Skin epidermis (tissue), 12 donors: ENCODE results near the gene MPEG1.
A peak's percentile ranks its signal among the peaks of the same experiment; 100 is the strongest.

Source experiments
- H3K27ac ChIP-seq, 21 experiments: fragments of 200-600 bp; sonication (generic) in 11 of 21; one replicate each; pipeline ENCODE4 v1.5.0; 2020; ENCODE audit warnings: mild to moderate bottlenecking in 3 of 21, inconsistent platforms in 2 of 21, moderate library complexity in 2 of 21
- H3K4me3 ChIP-seq, 7 experiments: fragments of 200-600 bp; sonication (generic) in 2 of 7; one replicate each; pipeline ENCODE4 v1.5.0; 2020; ENCODE audit warnings: inconsistent platforms in 2 of 7, mild to moderate bottlenecking in 2 of 7, moderate library complexity in 1 of 7

MPEG1 gene

DNA sequence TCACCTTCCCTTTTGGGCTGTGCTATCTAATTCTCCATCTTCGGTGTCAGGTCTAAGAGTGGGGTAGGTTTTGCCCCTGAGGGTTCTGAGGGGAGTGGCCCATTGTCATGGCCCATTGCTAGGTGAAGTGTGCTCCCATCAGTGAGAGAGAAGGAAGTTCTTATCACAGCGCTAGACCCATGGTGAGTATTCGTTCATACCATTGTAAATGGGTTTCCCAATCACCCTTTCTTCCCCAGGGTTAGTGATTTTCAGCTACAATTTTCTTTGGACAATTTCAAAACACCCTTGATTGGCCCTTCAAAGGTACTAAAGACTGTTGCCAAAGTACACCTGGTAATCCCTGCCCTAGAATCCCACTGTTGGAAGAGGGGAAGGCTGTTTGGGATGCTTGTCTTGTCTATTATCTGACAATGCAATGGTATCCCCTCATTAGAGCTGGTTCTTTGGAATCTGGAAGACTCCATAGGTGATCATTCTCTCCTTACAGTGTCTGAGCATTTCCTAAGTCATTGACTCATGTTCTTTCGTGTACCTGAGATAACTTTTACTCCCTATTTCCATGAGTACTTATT, 20.2 kb downstream of the MPEG1 start:
- Histone ChIP-seq H3K27ac (no peak overlapping the region), H3K4me3 (no peak overlapping the region)

DNA sequence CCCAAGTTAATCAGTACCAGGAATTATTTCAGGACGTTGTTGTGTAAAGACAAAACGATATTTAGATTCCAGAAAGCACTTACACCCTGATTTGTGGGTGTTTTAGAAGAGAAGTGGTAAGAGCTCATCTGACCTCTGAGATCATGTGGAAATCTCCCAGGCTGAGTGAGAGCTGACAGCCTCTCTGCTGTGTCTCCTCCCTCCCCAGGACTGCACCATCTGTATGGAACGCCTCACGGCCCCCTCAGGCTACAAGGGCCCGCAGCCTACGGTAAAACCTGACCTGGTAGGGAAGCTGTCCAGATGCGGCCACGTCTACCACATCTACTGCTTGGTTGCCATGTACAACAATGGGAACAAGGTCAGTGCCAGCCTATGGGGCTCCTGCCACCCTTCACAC, 20.8 kb downstream of the MPEG1 start:
- Histone ChIP-seq H3K27ac (no peak overlapping the region), H3K4me3 (no peak overlapping the region)

DNA sequence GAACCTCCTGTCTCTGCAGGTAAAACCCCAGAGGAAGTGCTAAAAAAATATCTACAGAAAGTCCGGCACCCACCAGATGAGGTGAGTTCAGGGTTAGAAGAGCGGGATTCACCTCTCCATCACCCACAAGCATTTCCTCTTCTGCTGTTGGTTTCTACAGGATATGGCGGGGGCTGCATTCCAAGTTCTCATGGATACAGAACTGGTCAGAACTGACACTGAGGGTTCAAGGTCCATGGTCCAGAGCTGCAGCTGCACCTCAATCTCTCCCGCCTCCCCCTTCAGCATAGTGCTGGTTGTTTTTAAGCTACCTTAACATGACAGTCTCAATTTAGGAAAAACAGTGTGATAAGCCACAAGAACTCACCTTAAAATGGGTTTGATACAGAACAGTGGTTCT, 21.6 kb downstream of the MPEG1 start:
- Histone ChIP-seq H3K4me3 (no peak overlapping the region), H3K27ac (peak overlapping the region in 1 of 21 experiments; percentile 37)

DNA sequence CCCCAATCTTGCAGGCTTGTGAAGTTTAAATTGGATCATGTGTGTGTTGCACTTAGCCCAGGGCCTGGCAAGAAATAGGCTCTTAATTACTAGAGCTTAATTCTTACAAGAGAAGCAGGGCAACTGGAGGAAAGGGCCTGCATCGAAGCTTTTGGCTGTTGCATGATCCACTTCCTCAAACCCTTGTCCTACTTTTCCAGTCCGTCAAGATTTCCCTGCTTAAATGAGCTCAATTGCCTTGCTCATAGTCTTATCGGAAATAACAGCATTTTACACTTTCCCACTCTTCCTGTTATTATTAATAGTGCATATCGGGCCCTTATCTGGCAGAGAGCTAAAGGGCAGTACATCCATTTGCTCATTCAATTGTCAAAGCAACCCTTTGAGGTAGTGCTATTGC, 22.7 kb downstream of the MPEG1 start:
- Histone ChIP-seq H3K27ac (peak overlapping the region in 2 of 21 experiments; percentile 9 to 16), H3K4me3 (no peak overlapping the region)

DNA sequence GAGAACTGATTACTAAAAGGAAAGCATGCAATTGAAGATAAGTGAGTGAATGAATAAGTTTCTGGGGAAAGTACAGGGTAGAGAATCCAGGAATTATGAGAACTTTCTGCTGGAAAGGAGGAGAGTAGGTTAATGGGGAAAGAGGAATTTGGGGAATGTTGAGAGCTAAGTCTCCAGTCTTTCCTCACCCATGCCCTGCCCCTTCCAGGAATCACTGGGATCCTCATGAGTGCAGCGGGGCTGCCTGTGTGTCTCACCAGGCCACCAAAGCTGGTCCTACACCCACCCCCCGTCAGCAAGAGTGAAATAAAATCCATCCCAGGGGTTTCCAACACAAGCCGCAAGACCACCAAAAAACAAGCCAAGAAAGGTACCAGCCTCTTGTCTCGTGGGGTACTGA, 23.8 kb downstream of the MPEG1 start:
- H3K27ac ChIP-seq = peak overlapping the region in 1 of 21 experiments; percentile 9
- H3K4me3 ChIP-seq = no peak overlapping the region

DNA sequence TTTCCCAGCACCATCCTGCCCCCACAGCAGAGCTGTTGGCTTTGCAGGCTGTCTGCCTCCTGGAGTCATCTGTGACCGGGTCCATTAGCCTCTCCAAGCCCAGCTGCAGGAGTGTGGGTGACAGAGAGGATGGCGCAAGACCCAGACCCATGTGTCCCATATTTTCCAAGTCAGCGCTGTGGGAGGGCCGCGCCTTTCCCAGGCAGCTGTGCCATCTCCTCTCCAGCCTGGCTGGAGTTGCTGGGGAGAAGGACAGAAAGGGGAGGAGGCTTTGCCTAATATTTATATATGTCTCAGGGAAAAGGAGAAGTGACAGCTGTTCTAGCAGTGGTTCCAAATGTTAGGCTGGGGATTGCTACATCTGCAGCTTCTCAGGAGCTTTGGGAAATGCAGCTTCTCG, 25.1 kb downstream of the MPEG1 start:
- Histone ChIP-seq H3K27ac (peak overlapping the region in 2 of 21 experiments; percentile 0 to 44), H3K4me3 (no peak overlapping the region)

DNA sequence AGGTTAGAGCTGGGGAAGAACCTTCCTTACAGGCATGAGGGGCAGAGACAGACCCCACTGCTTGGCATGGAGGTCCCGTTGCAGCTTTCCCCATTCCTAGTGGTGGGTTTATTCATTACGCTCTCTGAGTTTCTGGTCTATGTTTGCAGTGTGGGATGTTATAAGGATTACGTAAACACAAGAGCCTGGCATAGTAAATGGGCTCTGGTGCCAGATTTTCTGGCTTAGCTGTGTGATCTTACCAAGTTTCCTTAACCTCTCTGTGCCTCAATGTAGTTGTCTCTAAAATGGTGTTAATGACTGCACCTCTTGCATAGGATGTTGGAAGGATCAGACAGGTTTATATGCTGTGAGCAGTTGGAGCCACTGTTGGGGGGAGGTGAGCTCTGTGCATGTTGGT, 25.7 kb downstream of the MPEG1 start:
- H3K4me3 ChIP-seq = no peak overlapping the region
- H3K27ac ChIP-seq = peak overlapping the region in 5 of 21 experiments; percentile 5 to 47 (median 40)

DNA sequence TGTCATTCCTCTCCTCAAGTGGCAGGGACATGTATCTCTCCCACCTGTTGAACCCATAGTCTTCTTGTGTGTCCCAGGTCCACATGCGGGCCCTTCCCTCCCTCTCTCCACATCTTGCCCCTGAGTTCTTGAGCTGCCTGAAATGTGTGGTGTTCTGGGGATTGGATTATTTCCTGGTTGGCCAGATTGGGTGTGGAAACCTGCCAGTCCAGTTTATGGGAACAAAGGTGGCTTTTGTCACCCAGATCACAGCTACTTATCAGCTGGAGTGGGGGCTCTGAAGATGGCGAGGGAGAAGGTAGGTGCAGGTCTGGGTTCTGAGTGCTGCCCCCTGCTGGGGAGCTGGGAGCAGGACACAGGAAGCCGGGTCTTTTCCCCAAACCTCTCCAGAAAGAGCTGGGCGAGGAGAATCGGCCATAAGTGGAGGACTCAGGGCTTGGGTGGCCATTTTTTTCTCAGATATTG, 26.6 kb downstream of the MPEG1 start:
- peak overlapping the region in 5 of 21 experiments; percentile 0 to 21 (median 6) for H3K27ac ChIP-seq

DNA sequence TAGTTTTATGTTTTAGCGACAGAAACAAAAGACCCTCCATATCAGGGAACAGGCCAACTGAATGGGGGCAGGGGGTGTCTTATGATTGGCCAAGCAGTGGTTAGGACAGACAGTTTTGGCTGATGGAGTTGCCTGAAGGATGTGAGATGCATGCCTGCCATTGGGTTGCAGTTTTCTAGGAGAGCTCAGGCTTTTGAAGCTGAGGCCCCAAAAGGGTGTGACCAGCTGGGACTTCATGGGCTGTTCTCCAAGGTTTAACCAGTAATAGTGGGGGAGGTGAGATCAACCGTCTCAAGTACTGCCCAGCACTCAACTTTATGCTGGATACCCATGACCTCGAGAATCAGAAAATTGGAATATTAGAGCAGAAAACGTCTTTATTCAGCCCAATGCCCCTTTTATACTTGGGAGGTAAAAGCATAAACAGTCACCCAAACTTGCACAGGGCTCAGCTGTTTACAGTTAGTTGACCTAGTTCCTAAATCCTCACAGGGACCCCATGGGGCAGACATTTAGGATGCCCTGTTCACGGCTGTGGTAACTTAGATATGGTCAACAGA, 27.3 kb downstream of the MPEG1 start:
- Histone ChIP-seq H3K4me3 (no peak overlapping the region), H3K27ac (peak overlapping the region in 4 of 21 experiments; percentile 5 to 42 (median 12))

More for the DNA sequence above, 26.6 kb downstream of the MPEG1 start:
- H3K4me3 ChIP-seq = no peak overlapping the region

DNA sequence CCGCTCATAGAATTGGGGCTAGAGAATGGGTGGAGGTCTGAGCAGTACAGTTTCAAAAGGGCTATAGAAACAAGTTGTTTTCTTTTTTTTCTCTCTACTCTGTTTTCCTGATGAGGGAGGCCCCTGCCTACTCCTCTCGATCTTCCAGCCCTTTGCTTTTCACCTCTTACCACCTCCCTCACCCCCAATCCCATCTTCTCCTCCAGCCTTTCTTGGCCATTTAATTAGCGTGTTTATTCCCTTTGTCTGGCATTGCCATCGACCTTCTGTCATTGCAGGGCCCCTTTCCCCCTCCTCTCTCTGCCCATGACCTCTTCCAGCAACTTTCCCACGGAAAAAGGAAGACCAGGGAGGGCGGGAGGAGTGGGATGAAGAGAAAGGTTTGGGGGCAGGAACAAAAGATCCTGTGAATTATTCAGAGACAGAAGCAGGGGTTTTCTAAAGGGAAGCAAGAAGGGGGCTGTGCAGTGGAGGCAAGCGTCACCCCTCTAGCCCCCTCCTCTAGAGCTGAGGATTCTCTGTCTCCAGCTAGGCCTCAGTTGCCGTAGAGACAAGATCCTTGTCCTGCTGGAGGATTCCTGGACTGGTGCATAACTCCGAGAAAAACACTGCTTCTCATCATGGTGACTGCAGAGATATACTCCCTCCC, 27.9 kb downstream of the MPEG1 start:
- Histone ChIP-seq H3K27ac (no peak overlapping the region), H3K4me3 (no peak overlapping the region)

DNA sequence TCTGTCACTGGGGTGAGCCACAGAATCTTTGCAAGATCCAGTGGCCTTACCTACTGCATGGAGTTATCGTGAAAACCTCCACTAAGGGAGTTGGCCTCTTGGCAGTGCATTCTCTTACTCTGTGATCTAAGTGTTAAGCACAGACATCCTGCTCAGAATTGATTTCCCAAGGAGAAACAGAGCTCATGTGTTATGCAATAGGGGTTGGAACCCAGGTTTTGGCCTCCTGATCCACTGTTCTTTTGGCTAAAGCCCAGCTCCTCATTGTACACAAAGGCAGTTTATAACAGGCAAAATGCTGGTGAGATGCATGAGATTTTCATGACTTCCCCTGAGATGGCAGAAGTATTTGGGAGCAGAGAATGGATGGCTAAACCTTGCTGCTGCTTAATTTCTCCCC, 29.0 kb downstream of the MPEG1 start:
- no peak overlapping the region for H3K4me3 ChIP-seq
- no peak overlapping the region for H3K27ac ChIP-seq

DNA sequence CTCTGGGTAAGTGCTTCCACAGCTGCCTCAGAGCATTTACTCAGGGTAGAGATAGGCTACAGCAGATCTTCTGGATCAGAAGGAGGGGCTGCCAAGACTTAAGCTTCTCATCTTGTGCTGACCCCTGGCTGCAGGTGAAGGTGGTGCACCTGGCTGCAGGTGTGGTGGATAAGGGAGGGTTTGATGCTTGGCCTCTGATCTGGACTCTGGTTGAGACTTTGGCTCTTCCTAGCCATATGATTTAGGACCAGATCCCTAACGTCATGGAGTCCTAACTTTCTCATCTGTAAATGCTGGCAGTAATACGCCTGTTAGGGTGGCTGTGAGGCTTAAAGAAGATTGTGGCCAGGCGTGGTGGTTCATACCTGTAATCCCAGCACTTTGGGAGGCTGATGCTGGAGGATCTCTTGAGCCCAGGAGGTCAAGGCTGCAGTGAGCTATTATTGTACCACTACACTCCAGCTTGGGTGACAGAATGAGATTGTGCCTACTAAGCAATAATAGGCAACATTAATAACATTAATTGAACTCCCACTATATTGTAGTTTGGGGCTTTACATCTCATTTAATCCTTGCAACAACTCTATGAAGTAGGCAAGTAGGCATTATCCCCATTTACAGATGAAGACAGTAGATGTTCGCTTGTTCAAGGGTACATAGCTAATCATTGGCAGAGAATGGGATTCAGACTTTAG, 30.1 kb downstream of the MPEG1 start:
- Histone ChIP-seq H3K4me3 (no peak overlapping the region), H3K27ac (no peak overlapping the region)

DNA sequence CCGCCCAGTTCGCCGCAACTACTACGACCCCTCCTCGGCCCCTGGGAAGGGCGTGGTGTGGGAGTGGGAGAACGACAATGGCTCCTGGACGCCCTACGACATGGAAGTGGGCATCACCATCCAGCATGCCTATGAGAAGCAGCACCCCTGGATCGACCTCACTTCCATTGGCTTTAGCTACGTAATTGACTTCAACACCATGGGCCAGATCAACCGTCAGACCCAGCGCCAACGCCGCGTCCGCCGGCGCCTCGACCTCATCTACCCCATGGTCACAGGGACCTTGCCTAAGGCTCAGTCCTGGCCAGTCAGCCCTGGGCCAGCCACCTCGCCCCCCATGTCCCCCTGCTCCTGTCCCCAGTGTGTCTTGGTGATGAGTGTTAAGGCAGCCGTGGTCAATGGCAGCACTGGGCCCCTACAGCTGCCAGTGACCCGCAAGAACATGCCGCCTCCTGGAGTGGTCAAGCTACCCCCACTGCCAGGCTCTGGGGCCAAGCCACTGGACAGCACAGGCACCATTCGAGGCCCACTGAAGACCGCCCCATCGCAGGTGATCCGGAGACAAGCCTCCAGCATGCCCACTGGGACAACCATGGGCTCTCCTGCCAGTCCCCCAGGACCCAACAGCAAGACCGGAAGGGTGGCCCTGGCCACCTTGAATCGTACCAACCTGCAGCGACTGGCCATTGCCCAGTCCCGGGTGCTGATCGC, 30.8 kb downstream of the MPEG1 start:
- Histone ChIP-seq H3K27ac (no peak overlapping the region), H3K4me3 (no peak overlapping the region)

DNA sequence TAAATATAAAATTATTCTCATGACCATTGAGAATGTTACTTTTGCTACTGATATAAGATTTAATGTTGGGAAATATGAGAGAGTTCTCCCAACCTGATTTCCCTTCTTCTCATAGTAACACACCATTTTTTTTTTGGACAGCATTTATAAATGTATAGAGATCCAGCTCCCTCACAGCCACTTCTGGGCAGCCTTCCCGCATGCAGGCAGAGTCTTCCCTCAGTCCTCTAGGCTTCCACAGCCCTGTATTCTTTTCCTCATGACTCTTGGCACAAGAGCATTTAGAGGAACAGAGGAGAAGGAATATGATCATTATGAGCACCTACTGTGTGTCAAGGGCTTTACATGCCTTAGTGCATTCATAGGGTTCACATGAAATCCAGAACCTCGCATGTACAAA, 31.8 kb downstream of the MPEG1 start:
- H3K27ac ChIP-seq = no peak overlapping the region
- H3K4me3 ChIP-seq = no peak overlapping the region

DNA sequence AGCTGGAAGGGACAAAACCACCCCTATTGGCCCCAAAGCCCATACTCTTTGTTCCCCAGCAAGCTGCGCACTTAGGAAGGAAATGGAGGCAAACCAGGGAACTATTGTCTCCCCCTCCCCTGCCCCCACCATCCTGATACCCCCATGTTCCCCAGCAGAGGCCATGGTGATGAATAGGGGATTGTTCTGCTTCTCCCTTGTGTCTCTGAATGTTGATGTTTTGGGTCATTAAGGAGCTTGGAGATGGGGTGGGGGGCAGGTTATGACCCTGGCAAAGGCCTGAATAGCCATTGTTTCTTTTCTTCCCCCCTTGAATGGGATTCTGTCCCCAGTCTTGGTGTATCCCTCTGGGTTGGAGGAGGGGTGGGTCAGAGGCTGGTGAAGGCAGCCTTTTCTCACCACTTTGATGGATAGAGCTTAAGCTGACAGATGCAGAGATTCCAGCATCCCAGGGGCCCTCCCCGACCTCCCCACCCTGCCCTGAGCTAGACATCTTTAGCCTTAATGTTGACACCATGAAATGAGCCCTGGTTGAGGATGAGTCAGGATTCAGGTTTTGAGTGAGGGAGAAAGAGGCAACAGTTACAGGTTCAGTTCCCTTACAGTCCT, 32.5 kb downstream of the MPEG1 start:
- H3K27ac ChIP-seq = no peak overlapping the region
- no peak overlapping the region for H3K4me3 ChIP-seq

DNA sequence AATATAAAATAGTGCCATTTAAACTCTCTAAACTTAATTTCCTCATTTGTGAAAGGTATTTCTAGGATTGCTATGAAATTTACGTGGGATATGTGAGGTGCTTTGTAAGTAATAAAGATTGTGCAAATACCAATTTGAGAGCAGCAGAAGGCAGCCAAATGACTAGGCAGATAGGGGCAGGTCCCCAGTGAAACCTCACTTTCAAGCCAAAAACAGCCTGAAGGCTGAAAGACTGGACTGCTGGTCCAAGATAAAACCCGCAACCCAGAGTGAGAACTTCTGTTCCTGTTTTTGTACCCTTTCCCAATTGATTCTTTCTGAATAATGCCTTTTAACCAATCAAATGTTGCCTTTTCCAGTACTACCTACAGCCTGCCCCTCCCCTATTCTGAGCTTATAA, 33.6 kb downstream of the MPEG1 start:
- H3K27ac ChIP-seq = no peak overlapping the region
- H3K4me3 ChIP-seq = no peak overlapping the region

DNA sequence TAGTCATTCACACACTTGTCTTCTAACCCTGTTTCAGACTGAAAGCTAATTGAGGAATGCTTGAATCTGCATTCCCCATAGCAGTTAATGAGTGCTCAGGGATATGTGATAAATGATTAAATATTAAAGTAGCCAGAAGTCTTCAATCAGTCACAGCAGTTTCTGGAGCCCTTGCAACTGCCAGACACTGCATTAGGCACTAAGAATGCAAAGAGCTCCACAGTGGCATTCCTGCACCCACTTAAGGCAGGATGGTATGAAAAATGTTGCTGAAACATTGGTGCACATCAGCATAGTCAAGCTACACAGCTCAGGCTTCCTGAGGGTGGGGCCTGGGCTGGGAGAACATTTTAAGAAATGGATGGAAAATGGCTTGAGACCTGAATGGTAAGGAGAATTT, 34.3 kb downstream of the MPEG1 start:
- Histone ChIP-seq H3K27ac (no peak overlapping the region), H3K4me3 (no peak overlapping the region)

DNA sequence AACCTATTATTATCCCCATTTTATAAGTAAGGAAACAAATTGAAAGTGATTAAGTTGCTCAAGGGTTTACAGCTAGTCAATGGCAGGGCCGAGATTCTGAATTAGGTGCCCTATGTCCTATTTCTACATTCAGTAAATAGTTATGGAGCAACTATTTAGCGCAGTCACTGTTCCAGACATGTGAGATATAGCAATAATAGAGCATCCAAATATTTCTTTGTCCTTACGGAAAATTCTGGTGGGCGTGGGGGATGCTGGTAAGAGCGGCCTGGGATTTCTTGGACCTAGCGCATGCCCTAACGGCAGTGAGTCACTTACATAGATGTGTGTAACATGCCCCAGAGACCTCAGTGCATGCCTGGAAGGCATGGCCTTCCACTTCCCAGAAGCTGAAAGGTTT, 36.4 kb downstream of the MPEG1 start:
- no peak overlapping the region for H3K4me3 ChIP-seq
- no peak overlapping the region for H3K27ac ChIP-seq

DNA sequence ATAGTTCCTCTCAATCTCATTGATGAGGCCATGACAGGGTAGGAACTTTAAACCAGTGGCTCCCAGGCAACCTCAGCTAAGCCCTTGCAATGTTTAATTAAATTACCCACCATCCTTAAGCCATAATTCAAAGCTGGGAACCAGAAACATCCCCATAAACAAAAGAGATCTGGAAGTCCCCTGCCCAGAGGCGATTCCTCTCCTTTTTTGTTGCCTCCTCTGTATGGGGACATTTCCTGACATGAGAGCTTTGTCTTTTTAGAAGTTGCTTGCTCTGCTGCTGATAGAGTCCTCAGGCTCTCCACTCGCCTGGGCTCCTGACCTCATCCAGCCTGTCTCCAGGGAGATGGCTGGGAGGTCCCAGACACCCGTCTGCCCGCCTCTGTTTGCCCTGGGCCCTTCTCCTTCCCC, 37.6 kb downstream of the MPEG1 start:
- peak overlapping the region in 4 of 21 experiments; percentile 21 to 72 (median 27) for H3K27ac ChIP-seq
- no peak overlapping the region for H3K4me3 ChIP-seq

DNA sequence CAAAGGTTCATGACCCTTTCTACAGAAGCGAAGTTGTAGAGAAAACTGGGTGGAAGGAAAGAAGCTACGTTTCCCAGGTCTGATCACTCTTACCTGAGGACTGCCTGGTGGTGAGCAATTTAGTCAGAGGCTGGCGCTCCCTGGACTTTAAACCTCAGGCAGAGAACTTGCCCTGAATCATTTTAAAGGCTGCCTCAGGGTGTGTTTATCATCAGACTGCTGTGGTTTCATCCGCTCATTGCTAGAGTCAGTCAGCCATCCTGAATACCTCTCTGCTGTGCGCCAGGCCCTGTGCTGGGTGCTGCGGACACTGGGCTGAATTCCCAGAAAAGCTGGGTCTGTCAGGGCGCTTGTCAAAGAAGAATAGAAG, 38.1 kb downstream of the MPEG1 start:
- Histone ChIP-seq H3K27ac (peak overlapping the region in 3 of 21 experiments; percentile 72 to 80 (median 77)), H3K4me3 (no peak overlapping the region)
